Measurements from ENCODE around the gene NUP133. TPM values are rescaled to one million over a fixed set of nuclear protein-coding genes. Genes with fewer than 3 reads are reported as not detected.

The NUP133 gene
- total and polyA plus RNA-seq, 2 donors (not counting 1 experiment from before 2014, with no cell fraction given): 10.5 to 50.5 TPM

GRCh38 chr1:229531326-229531725 lies 23.2 kb upstream of the NUP133 start:
- Histone ChIP-seq H4K20me1 (ENCODE audit: control insufficient read depth, insufficient read depth, low read length, poor library complexity, severe bottlenecking) (no peaks in the 10 kb centered on the region), H3K4me1 (ENCODE audit: control insufficient read depth in 2 of 2, insufficient read depth in 2 of 2, low read length in 2 of 2) (no peaks in the 10 kb centered on the region), H3K4me3 (ENCODE audit: control extremely low read depth in 1 of 5, extremely low read depth in 1 of 5, insufficient read depth in 1 of 5, low read depth in 2 of 5, low read length in 4 of 5) (no peak overlapping the region), H3K9me3 (ENCODE audit: control extremely low read depth in 1 of 3, control insufficient read depth in 2 of 3, insufficient read depth in 1 of 3, low read length in 2 of 3) (no peaks in the 10 kb centered on the region), H3K79me2 (ENCODE audit: control insufficient read depth, insufficient read depth, low read length) (no peaks in the 10 kb centered on the region), H3K36me3 (replicated peaks in 1 of 2; ENCODE audit: control extremely low read depth in 1 of 2, control insufficient read depth in 1 of 2, extremely low read depth in 1 of 2, insufficient read depth in 2 of 2, low read length in 1 of 2) (peaks cover 0 to 47% of the 10 kb centered on the region in 2 experiments), H3K27me3 (replicated peaks in 1 of 4; ENCODE audit: control extremely low read depth in 1 of 4, control insufficient read depth in 3 of 4, insufficient read depth in 4 of 4, low read length in 3 of 4) (no peaks in the 10 kb centered on the region), H3K4me2 (replicated peaks; ENCODE audit: low read depth, low read length, poor library complexity, severe bottlenecking) (no peak overlapping the region), H3K27ac (ENCODE audit: low read length in 2 of 2) (no peak overlapping the region), H3K9ac (ENCODE audit: low read length) (no peak overlapping the region), H2AFZ (ENCODE audit: insufficient read depth, low read depth, low read length, poor library complexity, severe bottlenecking) (no peak overlapping the region)
- Mint-ChIP-seq H3K27ac (no peak overlapping the region), H3K4me3 (no peak overlapping the region), H3K27me3 (no peaks in the 10 kb centered on the region), H3K4me1 (no peaks in the 10 kb centered on the region), H3K9me3 (ENCODE audit: insufficient read depth) (no peaks in the 10 kb centered on the region)
- no peak for ATAC-seq (ENCODE audit: low read depth)
- no peak for TF ChIP-seq EZH2 (IDR thresholded peaks at IDR 0.05; ENCODE audit: borderline replicate concordance, insufficient read depth, low read depth, low read length, poor library complexity, severe bottlenecking)
- intact Hi-C loops (cut with micrococcal nuclease): no loop called here
- 98% methylated on average over 5 of the region's 6 CpGs for WGBS (ENCODE audit: insufficient coverage)
- ChIA-PET CTCF (interaction anchor here (0.7 kb wide), 1 partner anchor 619 kb away, joined by 3 read pairs; no protein-coding TSS in a partner anchor), POLR2A (no interaction called here)
- DNase-seq: no peak

- Histone ChIP-seq H3K9me3 (ENCODE audit: control extremely low read depth in 1 of 3, control insufficient read depth in 2 of 3, insufficient read depth in 1 of 3, low read length in 2 of 3) (no peaks in the 10 kb centered on the region), H3K79me2 (ENCODE audit: control insufficient read depth, insufficient read depth, low read length) (no peaks in the 10 kb centered on the region), H3K4me3 (ENCODE audit: control extremely low read depth in 1 of 5, extremely low read depth in 1 of 5, insufficient read depth in 1 of 5, low read depth in 2 of 5, low read length in 4 of 5) (no peak overlapping the region), H3K27me3 (replicated peaks in 1 of 4; ENCODE audit: control extremely low read depth in 1 of 4, control insufficient read depth in 3 of 4, insufficient read depth in 4 of 4, low read length in 3 of 4) (no peaks in the 10 kb centered on the region), H3K4me1 (ENCODE audit: control insufficient read depth in 2 of 2, insufficient read depth in 2 of 2, low read length in 2 of 2) (no peaks in the 10 kb centered on the region), H2AFZ (ENCODE audit: insufficient read depth, low read depth, low read length, poor library complexity, severe bottlenecking) (no peak overlapping the region), H4K20me1 (ENCODE audit: control insufficient read depth, insufficient read depth, low read length, poor library complexity, severe bottlenecking) (no peaks in the 10 kb centered on the region), H3K36me3 (replicated peaks in 1 of 2; ENCODE audit: control extremely low read depth in 1 of 2, control insufficient read depth in 1 of 2, extremely low read depth in 1 of 2, insufficient read depth in 2 of 2, low read length in 1 of 2) (peaks cover 0 to 57% of the 10 kb centered on the region in 2 experiments), H3K4me2 (replicated peaks; ENCODE audit: low read depth, low read length, poor library complexity, severe bottlenecking) (no peak overlapping the region), H3K9ac (ENCODE audit: low read length) (no peak overlapping the region), H3K27ac (ENCODE audit: low read length in 2 of 2) (no peak overlapping the region)
- Mint-ChIP-seq H3K27ac (no peak overlapping the region), H3K4me1 (no peaks in the 10 kb centered on the region), H3K27me3 (no peaks in the 10 kb centered on the region), H3K9me3 (ENCODE audit: insufficient read depth) (no peaks in the 10 kb centered on the region), H3K4me3 (no peak overlapping the region)
- POLR2A ChIA-PET: no interaction called here
- ATAC-seq (ENCODE audit: low read depth): no peak
- intact Hi-C loops (cut with micrococcal nuclease): no loop called here
- DNase-seq: no peak
- WGBS (ENCODE audit: insufficient coverage): 98% methylated on average over 5 of the region's 7 CpGs
- TF ChIP-seq EZH2 (IDR thresholded peaks at IDR 0.05; ENCODE audit: borderline replicate concordance, insufficient read depth, low read depth, low read length, poor library complexity, severe bottlenecking) (no peak), CTCF (IDR thresholded peaks at IDR 0.05) (no peak)
- CTCF ChIA-PET: no interaction called here
These were observed 21.5 kb upstream of the NUP133 start for GRCh38 chr1:229529639-229530038.
